Epithelial cell of prostate (primary cell): Measurements from ENCODE around the gene EML6.

Experiments used
- DNase-seq: peaks from one replicate; pipeline ENCODE4 v3.0.0-alpha.2; 2011; ENCODE audit warnings: low read depth, low spot score
- H3K27ac ChIP-seq: fragments of 450-650 bp; 2 replicates; pipeline ENCODE4 v1.5.1; 2017; ENCODE audit warnings: mild to moderate bottlenecking

EML6 gene

DNA sequence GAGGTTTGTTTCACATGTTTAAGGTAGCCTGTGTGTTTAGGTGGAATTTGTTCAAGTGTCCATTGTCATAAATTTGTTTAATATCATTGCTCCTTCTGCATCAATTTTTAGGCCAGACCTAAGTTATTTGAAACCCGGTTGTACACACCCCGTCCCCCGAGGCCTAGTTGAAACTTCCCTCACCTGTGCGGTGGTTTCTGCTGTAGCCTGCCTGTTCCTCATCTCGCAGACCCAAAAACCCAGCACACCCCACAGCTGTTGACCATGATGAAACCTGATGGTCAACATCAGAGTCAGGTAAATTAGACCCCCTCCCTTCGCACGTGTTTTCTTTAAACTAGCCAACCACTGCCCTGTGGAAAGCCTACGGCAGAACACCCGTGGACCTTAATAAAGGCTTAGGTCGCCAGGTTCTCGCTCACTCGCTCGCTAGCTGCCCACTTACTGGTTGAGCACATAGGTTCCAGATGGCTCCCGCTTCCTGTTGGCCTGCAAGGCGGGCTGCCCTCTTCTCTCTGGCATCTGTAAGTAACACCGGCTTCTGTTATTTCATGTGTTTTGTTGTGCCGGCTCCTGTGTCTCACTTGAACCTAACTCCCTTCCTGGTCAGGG is 64.4 kb downstream of the EML6 start:
- no peak overlapping the region for H3K27ac ChIP-seq
- no peak for DNase-seq

DNA sequence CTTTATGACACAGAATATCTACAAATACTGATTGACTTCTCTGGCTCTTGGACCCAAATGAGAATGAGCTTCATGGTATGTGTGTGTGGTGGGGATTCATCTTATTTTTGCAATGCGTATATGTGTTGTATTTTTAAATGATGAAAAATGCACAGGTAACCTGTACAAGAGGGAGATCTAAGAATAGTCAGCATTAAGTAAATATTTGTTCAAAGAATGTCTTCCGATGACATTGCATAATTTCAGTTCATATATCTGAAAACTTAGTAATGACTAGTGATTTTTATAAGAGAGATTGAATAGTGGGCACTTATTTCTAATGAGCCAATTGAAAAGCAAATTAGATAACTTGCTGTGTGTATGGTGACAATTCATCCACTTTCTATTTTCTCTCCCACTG is 66.4 kb downstream of the EML6 start:
- no peak for DNase-seq
- H3K27ac ChIP-seq, result no peak overlapping the region

DNA sequence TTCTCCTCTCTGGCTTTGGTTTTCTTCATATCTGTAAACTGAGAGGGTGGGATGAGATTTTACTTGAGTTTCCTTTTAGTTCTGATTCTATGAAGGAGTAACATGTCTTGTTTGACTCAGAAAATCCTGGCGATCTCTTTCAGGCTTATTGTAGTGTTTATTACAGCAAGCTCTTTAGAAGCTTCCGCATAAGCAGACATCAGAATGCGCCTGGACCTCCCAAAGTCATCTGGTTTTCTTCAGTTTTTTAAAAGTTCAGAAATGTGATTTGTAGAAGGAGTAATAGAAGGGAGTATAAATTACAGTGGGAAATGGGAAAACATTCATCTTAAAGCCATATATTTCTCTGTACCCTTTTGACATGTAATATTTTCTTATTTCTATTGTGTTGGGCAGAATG is 68.4 kb downstream of the EML6 start:
- no peak overlapping the region for H3K27ac ChIP-seq
- DNase-seq, result no peak

DNA sequence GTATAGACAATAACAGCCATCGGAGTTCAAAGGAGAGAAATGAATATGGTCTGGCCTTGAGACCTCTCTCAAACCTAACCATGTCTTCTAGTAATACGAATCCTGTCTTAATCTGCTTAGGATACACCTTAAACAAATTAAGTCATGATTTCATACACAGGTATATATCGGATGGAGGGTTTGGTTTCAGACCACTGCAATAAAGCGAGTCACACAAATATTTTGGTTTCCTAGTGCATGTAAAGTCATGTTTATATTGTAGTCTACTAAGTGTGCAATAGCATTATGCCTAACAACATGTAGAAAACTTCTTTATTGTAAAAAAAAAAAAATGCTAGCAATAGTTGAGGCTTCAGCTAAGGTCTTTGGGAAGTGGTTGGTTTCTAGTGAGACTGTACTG is 73.8 kb downstream of the EML6 start:
- H3K27ac ChIP-seq, result no peak overlapping the region
- no peak for DNase-seq

DNA sequence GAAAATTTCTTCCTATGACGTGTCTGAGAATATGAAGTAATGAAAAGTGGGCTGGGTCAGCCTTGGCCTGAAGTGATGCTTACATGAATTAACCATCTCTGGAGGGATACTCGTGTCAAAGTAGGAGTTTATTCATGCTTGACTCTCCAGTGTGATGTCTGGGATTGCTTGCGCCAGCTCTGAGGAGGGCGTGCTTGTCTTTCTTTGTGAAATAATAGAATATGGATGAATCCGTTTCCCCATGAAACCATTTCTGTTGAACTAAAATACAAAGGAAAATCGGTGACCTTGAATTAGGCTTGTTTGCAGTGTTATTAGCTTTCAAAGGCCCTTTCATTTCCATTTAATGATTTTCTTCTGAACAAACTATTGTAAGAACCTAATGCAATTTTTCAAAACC is 77.9 kb downstream of the EML6 start:
- H3K27ac ChIP-seq, result no peak overlapping the region
- DNase-seq, result no peak

DNA sequence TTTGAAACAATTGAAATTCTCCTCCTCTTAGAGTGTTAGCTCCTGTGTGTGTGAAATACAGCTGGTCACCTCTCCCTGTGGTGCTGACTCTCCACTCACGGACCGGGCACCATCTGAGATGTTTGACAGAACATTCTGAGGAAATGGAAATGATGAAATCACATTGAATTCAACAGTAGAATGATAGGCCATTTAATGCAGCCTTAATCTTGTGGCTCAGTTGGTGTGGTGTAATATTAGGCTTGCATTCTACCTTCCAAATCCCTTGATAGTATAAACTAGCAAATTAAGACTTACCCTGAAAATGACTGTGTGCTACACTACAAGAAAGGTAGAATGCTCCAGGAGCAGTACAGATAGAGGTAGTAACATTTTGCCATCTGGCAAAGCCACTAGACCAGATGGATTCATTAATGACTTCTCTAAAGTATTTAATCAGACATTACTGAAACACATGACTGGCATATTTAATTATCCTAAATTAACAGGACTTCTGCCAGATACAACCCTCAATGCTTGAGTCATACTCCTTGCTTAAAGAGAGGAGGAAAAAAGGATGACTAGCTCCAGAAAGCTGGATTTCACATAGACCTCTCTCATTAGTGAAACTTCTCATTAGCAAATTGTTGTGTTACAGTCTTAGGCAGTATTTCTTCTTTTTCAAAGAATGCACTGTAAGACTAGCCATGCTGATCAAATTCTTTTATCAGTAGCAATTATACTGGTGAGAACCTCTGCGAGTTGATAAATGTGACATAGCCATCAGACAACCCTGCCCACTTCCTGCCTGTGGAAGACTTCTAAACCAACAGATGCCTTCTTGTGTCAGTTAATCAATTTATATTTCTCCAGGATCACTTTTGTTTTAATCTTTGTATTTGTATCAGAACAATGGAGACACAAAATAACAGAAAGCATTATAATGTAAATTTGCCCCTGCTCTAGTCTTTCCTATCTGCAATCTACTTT is 80.6 kb downstream of the EML6 start:
- no peak for DNase-seq

DNA sequence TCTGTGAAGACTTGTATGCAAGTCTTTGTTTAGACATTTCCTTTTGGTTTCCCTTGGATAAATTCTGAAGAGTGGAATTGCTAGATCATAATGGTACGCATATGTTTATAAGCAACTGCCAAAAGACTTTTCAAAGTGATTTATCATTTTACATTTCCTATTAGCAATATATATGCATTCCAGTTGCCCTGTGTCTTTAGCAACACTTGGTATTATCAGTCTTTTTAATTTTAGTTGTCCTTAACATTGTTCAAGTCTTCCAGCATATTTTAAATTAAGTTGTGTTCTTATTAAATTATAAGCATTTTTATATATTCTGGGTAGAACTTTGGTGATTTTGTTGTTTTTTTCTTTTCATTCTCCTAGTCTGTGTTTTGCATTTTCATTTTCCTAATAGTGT is 81.8 kb downstream of the EML6 start:
- no peak overlapping the region for H3K27ac ChIP-seq
- DNase-seq, result no peak

More for the DNA sequence above, 80.6 kb downstream of the EML6 start:
- no peak overlapping the region for H3K27ac ChIP-seq

DNA sequence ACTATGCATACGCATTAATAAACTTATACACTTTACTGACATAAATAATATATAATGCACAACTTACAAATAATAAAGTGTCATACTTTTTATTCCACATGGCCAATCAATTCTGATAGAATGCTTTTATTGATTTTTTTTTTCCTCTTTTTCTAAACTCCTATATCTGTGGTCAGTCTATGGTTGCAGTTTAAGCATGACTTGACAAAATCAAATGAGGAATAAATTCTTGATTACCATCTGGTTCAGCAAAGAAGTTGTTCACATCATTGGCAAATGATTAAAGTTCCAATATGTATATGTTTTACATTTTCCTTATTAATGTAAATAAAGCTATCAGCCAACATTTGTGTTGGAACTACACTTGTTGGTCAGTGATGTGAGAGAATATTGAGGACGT is 83.5 kb downstream of the EML6 start:
- DNase-seq, result no peak
- no peak overlapping the region for H3K27ac ChIP-seq

DNA sequence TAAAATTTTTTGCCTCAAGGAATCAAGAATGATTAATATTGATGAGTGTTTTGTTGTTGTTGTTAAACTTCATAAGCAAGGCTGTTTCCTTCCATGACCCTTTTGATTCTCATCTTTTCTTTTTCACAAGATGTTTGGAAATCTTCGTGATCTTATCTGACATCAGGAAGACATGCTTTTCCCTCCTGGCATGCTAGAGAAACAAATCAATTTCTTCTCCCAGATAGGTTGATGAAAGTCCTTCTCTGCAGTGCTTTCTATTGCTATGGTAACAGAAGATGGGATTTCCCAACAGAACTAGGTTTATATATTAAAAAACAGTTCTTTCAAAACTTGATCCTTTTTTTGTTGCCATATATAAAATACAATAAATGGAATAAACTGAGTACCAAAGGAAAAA is 85.2 kb downstream of the EML6 start:
- H3K27ac ChIP-seq, result no peak overlapping the region
- no peak for DNase-seq

DNA sequence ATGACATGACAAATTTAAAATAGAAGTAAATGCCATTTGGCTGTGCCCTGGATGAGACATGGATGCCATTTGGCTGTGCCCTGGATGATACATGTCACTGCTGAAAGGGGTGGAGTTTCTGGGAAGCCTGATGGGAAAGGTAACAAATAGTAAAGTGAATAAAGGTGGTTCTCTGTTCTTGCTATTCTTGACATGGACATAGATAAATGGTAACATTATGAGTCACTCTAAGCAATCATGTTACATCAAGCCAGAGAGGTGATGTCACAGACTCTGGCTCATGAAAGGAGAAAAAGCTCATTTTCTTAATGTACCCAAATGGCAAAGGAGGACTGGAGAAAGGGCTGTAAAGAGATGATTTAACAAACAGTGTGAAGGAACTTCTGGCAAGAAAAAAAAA is 86.4 kb downstream of the EML6 start:
- peak; percentile 53 for DNase-seq
- H3K27ac ChIP-seq, result peak overlapping the region; percentile 54

DNA sequence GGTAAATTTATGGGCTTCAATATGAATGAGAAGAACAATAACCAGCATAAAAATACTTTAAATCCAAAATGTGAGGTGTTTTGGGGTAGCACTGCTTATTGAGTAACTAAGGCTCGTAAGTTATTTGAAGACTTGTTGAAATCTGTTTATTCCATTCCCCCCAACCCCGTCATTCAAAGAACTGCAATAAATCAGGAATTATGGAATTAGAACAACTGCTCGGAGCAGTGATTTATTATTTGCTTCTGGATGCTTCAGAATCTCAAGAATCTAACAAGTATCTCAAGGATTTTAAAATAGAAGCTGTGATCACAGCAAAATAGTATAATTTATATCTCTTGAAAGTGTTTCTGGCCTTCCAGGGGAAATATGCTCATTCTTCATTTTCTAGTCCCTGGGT is 86.8 kb downstream of the EML6 start:
- peak overlapping the region; percentile 54 for H3K27ac ChIP-seq
- no peak for DNase-seq

DNA sequence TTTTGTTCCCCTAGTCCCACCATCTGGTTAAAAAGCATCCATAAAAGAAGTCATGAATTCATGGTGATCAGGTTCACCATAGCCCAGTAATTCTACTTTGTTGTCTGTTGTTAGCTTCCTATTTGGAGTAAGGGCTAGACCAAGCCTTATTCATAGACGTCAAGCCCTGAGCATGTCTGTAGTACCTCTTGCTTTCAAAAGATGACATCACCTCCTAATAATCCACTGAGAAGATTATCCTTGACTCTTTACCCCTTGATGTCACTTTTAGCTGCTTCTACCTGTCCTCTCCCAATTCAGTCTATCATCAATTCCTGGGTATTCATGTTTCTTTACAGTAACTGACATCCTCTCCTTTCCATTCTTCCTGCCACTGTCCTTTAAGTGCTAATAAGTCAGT is 90.1 kb downstream of the EML6 start:
- no peak for DNase-seq
- H3K27ac ChIP-seq, result peak overlapping the region; percentile 86

DNA sequence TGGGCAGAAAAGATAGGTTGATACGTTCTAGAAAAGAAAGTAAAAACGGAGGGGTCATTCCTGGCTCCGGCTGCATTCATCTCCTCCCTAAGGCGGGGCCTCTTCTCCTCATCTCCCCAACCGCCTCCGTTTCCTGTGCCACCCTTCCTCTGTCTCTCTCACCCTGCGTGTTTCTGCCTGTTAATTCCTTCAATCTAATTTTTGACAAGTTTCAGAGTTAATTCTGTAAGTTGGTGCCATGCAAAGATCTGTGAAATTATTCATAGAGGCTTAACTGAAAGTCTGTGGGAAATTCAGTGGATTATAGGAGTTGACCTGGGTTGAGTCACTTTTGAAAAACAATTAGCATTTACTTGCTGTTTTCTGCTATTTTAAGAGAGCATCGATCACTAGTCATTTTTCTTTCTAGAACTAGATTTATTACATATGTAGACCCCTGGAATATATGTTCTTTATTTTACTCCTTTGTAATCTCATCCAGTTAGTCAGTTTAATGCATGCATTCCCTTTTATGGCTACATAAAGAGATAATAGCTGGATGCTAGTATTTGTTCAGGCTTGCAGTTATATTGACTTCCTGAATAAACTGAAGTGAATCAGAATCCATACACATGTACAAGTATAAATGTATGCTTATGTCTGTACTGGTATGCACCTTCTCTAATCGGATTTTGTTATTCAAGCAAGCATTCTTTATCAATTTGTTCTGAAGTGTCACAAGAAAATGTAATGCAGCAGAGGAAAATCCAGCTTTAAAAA is 91.1 kb downstream of the EML6 start:
- peak overlapping the region; percentile 86 for H3K27ac ChIP-seq
- DNase-seq, result no peak

DNA sequence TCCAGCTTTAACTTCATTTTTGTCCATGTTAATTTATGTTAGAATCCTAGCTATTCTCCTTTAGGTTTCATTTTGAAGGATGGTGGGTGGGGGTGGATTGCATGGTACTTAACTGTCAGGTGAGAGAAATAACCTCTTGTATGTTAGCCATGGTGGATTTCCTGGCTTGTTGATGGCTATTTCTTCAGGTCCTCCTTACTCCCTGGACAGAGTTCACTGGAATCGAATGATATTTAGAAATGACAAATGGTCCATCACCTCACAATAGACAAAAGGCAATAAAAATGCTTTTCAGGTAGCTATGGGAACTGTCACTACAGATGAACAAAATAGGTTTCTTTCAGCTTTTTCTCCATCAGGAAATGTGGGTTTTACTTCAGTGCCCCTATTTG is 91.7 kb downstream of the EML6 start:
- H3K27ac ChIP-seq, result peak overlapping the region; percentile 86
- DNase-seq, result no peak

DNA sequence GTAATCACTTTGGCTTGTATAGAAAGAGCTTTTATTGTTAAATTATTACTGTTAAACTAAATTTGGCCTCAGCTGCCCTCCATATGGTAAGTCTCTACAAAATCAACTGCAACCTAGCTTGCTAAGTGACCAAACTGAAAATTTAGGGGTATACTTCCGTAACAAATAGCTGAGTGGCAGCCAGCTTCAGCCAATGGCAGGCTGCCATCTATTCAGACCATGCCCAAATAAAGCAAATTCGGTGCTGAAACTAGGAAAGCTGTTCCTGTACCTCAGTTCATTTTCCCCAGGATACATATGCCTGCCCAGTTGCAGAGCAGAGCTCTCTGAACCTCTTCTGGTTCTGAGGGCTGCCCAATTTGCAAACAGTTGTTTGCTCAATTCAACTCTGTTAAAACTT is 94.8 kb downstream of the EML6 start:
- no peak for DNase-seq
- no peak overlapping the region for H3K27ac ChIP-seq

DNA sequence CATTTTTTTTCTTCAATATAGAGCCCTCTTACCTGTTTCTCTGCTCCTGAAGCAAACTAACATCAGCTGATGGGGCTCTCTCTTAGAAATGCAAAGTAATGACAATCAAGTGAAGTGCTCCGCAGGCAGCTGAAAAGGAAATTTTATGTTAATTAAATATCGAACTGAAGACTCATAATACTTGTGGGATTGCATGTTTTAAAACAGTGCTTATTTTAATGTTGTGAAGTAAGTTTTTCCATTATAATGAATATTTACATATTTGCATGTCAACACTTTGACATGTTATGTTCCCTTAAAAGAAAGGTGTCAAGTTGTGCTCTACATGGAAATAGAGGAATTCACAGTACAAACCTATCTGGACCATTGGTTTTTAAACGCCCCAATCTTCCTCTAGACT is 97.1 kb downstream of the EML6 start:
- DNase-seq, result no peak
- H3K27ac ChIP-seq, result no peak overlapping the region

DNA sequence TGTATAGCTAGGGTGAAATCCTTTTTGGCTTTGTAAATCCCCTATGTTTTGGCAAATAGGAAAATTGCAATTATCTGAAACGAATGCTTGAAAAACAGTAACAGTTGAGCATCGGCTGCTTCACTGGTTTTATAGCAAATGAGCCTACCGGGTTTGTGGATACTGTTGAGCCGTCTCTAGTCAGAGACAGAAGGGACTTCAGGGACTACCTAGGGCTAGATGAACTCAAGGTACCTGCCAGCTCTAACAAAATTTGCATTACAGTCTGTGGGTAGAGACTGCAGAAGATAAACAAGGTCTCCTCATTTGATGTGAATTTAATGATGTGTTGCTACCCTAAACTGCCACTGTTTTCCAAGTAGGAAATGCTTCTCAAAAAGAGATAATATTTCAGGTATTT is 101.1 kb downstream of the EML6 start:
- no peak for DNase-seq
- H3K27ac ChIP-seq, result no peak overlapping the region

DNA sequence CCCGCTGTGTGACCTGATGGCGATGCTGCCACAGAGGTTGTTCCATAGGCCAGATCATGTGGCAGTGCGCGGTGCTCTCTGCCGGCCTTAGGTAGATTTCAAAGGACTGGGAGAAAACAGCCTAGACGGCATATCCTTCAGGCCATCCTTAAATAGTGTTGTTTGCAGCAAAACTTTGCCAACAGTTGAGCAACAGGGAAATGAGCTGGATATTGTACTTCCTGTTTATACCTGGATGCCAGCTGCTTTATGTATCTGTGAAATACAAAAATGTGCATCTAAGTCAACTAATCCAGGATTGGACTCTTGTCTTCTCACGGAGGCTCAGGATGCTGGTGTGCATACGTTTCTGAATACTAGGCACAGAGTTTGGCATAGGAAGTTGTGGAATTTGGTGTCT is 107.1 kb downstream of the EML6 start:
- no peak overlapping the region for H3K27ac ChIP-seq
- no peak for DNase-seq

DNA sequence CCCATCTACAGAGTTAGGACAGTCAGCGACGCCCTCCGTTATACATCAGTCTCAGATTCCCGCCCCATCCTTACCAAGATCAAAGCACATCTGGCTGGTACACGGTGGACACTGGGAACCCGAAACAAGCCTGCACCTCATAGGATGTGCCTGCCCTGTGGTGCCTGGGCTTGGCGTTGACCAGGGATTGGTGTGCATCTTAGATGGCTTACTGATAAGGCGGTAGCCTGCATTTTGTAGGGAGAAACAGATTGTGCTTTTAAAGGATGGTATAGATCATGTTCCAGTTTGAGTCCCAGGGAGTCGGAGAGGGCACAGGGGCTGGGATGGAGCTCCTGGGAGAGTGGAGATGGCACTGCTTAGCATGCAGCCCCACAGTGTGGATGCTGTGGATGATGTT is 108.0 kb downstream of the EML6 start:
- H3K27ac ChIP-seq, result no peak overlapping the region
- no peak for DNase-seq

DNA sequence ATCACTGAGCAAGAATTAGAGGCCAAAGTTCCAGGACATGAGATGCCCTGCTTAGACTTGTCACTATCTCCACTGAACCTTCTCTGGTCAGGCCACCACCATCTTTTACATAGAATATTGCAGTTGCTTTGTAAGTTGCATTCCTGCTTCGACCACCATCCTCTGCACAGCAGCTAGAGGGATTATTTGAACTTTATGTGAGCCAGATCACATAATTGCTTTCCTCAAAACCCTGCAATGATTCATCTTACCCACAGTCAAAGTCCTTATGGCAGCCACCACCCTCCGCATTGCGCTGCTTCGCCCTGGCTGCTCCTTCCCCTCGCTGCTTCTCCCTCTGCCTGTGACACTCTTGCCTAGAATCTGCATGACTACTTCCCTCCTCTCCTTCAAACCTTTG is 111.3 kb downstream of the EML6 start:
- H3K27ac ChIP-seq, result no peak overlapping the region
- no peak for DNase-seq

DNA sequence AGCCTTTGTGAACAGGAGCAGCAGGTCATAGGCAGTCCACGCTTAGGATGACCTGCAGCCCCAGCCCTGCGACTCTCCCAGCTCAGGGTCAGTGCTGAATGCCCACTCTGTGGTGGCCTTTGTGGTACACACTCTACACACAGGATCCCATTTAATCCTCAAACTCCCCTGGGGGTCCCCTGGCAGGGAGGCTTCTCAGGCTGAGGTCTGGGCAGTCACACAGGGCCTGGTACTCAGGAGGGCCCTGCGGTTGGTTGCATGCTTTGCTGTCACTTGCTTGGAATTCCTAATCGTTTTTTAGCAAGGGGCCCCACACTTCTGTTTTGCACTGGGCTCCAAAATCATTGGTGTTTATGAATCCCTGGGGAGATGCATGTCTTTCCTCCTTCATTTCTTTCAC is 113.0 kb downstream of the EML6 start:
- no peak overlapping the region for H3K27ac ChIP-seq
- DNase-seq, result no peak
